Erythroblast (primary cell): Measurements from ENCODE around the gene POU6F2.

Source experiments
- GATA1 ChIP-seq: IDR thresholded peaks from 2 replicates; pipeline ENCODE4 v1.6.1; 2011; ENCODE audit warnings: low read depth, mild to moderate bottlenecking, control low read depth, low read length, moderate library complexity
- POLR2A ChIP-seq: IDR thresholded peaks from 2 replicates; pipeline ENCODE4 v1.6.1; 2011; ENCODE audit warnings: mild to moderate bottlenecking, low read length

DNA sequence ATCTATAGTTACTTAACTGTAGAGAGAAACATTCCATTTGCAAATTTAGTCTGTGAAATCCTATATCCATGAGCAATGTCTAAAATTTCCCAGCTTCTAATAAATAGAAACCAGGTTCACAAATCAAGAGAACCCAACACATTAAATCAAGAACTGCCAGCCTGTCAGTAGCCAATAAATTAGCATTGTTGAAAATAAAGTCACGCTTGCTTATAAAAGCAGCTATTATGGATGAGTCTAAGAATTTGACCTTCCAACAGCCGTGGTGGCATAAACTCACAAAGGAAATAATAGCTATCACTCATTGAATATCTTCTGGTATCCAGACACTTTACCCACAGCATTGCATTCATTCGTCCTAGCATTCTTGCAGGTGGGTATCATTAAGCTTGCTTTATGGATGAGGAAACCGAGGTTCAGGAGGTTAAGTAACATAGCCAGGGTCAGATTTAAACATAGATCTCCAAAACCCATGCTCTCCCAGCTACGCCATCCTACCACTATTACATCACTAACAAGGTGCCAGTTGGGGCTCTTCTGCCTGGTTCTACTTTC, 328.4 kb downstream of the POU6F2 start:
- TF ChIP-seq POLR2A = no peak
- no peak for TF ChIP-seq GATA1
